T-helper 2 cell (primary cell): ENCODE results near the gene CNTNAP4.

Source experiments
- DNase-seq, 5 experiments: peaks; one replicate each; pipeline versions ENCODE4 v3.0.0 to v3.0.0-alpha.2; 2012 to 2022

CNTNAP4 gene

DNA sequence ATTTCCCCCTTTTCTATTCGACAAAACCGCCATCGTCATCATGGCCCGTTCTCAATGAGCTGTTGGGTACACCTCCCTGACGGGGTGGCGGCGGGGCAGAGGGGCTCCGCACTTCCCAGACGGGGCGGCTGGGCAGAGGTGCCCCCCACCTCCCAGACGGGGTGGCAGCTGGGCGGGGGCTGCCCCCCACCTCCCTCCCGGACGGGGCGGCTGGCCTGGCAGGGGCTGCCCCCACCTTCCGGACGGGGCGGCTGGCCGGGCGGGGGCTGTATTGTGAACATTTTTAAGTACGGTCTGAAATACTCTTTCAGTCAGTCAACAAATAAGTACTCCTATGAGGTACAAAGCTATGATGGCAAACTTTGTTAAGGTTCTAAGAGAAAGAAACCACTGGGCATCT, 222.8 kb downstream of the CNTNAP4 start:
- no peak for DNase-seq

DNA sequence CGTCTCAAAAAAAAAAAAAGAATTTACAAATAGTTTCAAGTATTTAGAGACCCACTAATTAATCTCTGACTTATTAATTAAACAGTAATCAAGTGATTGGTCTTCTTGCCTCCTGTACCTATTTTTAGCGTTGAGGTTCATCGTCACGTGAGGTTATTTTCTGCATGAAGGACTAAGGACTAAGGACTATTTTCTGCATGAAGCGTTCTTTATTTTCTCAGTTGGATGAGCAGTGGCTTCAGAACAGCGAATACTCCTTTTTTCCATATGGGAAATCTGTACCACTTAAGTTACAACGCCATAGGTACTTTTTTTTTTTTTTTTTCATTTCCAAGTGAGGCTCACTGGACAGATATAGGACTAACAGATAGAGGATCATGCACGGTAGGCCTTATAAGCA, 224.9 kb downstream of the CNTNAP4 start:
- DNase-seq = no peak

DNA sequence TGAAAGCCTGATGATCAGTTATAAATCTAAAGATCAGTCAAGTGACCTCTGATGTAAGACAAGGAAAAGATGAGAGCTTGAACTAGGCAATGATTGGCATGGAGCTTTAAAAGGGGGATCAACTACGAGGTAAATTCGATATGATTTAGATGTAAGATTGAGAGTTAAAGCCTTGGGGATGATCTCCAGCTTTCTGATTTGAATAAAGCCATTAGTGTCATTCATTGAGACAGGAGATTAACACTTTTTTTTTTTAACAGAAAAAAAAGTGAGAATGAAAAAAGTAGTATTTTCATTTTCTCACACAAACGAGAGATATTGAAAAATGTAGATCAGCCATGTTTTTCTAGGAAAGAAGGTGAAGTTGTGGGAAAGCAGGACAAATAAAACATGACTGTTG, 225.4 kb downstream of the CNTNAP4 start:
- no peak for DNase-seq

DNA sequence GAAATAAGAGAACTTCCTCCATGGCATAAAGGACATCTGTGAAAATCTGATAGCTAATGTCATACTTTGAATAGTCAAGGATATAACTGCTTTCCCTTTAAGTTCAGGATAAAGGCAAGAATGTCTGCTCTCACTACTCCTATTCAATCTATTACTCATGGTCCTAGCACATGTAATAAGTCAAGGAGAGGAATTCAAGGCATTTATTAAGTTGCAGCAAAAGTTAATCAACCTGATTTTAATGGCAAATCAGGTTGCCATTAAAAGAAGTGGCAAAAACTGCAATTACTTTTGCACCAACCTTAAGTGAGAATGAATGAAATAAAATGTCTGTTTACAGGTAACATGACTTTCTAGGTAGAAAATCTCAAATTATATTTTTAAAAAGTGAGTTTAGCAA, 225.9 kb downstream of the CNTNAP4 start:
- DNase-seq = no peak

DNA sequence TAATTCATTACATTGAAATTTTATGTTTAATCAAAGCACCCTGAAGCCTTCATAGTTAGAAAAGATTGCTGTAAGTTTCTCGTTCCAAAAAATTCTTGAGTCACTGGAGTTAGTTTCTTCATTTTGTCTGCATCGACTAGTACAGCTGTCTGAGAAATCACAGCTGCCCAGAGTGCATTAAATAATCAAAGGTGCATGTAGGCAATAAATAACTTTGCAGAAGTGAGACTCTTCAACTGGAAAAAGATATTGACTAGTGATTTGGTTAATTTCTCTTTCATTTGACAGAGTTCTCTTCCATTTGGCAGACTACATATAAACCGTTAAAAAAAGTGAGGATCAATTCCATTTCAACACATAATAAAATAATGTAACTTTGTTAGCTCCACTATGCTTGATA, 234.0 kb downstream of the CNTNAP4 start:
- DNase-seq = no peak

DNA sequence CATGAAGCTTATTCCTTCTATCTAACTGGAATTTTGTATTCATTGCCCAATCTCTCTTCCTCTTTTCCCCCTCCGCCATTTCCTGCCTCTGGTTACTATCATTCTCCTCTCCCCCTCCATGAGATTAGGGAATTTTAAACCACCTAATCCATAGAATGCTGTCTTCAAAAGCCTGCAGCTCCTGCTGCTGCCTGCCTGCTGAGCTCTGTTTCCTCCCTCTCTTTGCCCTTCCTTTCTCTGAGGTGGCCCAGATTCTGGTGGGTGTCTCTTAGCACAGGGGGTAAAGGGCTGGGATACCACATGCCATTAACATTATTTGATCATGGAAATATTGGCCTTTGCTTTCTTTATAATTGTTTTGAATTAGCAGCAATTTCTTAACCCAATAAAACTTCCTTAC, 241.6 kb downstream of the CNTNAP4 start:
- DNase-seq = no peak

DNA sequence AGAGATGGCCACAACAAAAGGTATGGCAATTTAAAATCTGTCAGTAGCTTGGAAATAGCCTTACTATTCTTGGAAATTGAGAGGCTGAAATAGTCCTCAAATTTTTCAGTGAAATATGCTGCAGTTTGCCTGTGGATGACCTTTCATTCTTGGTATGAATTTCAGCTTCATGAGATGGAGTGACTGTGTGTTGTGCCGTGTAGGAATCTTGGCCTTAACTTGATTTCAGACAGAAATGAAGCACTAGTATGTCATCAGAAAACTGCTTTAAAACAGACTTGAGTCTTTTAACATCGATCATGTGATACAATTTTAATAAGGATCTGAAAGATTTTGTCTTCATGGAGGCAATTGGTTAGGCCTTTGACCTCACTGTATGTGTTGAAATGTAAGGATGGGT, 247.2 kb downstream of the CNTNAP4 start:
- DNase-seq = no peak

DNA sequence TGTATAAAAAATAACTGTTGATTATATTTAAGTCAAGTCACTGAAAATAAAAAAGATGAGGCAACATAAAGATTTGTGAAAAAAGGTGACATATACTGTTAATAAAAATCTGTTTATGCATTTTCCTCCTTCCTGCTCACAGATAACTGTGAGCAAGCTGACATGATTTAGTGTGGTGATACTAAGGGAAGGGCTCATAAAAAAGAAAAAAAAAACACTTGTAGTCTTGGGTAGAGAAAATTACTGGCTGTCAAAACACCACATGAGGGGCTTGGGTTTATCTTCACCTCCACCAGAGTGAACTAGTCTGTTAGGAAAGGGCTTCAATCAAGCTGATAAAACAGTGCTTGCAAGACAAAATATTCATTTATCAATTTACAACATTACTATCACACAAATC, 247.6 kb downstream of the CNTNAP4 start:
- DNase-seq = no peak

DNA sequence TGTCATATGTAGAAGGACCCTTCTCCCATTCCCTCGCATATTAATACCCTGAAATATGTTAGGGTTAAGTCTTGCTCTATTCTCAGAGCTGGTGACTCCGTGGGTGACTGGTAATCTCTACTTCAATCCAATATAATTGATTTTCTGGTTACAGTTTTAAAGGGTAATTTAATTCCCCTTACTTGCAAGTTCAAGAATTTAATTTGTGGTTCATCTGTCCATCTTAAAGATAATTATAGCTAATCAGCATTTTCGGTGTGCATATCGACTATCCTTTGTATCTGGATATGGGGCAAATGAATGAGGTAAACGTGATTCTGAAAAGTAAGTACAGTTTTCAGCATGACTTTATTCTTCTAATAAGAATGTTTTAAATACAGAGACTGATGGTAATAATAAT, 250.0 kb downstream of the CNTNAP4 start:
- no peak for DNase-seq

DNA sequence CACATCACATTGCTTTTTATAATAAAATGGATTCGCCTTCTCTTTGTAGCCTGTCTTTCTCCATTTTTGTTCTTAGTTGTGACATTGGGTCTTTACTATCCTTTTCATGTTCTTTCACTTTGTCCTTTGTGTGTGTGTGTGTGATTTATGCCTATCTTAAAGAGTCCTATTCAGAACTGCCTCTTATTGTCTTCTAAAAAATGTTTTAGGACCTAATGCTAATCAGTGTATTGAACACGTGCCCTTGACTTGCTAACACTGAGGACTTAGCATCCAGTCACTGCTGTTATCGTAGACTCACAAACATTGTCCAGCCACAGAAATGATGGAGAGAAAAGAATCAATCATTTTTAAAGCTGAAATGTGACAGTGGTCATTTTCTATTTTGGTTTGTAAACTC, 251.9 kb downstream of the CNTNAP4 start:
- no peak for DNase-seq

DNA sequence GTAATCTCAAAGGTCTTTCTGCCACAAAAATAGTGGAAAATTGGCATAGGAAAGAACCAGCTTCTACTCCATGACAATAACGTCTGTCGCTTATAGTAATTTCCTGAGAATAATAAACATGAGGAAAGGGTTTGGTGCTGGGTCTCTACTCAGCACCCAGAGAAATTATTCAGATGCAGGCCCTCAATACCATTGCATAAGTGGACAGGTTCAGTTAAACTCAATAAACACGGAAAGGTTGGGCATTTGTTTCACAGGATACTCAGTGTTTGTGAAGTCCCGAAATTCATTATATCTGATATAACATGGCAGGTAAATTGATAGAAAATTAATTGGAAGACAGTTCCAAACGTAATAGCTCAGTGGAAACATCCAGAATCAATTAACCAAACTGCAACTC, 254.0 kb downstream of the CNTNAP4 start:
- DNase-seq = no peak

DNA sequence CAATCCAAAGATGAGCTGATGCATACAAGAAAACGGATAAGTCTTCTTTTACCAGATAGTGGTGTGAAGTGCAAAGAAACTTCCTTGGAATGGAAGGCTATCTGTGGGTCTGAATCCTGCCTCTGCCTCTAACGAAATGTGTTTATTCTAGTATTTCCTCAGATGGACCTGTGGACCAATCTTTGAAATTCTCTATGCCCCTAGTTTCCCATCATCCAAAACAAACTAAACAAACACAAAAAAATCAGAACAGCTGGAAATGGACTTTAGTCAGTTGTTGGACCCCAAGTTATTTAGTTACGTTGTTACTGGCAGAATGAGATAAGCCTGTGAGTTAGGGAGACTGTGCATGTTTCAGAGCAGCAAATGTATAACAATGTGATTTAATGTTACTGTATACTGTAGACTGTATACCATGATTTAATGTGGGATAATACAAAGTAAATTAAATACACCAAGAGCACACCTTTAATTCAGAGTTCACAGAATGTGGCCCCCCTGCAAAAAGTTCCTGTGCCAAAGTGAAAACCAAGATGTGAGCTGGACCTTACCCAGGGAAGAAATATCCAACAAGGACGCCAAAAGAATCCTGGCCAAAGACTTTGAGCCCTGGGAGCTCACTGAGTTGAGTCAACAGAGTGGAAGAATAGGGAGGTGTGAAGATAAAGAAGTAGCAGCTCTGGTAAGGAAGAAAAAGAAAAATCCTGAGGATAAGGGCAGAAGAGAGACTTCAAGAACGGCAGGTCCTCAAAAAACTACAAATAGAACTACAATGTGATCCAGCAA, 255.2 kb downstream of the CNTNAP4 start:
- DNase-seq = no peak

DNA sequence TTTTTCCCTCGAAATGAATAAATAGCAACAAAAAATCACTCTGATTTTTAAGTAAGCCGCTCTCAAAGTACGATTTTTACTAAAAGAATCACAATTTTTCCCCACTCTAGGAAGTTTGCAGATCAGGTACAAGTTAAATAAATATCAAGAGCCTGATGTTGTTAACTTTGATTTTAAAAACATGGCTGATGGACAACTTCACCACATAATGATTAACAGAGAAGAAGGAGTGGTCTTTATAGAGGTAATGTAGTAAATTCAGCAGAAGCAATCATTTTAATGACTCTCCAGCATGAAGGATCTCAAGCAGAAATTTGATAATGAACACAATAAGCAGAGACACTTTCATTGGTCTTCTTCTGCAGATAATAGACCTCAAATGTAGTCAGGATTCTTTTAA, 262.4 kb downstream of the CNTNAP4 start:
- DNase-seq = no peak

DNA sequence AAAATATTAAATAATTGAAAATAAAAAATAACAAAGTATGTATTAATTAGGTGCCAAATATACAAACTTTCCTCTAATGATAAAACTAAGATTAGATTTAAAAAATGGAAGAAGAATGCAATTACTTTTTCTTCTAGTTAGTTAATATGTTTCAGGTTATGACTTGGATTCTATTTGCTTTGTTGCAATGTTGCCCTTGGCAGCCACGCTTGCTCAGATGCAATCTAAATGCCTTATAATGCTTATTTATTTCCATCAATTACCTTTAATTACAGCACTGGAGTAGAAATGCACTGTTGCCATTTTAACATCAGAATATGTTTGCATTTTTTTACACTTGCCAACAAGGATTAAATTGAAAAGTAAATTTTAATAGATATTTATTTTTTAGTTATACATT, 263.9 kb downstream of the CNTNAP4 start:
- no peak for DNase-seq

DNA sequence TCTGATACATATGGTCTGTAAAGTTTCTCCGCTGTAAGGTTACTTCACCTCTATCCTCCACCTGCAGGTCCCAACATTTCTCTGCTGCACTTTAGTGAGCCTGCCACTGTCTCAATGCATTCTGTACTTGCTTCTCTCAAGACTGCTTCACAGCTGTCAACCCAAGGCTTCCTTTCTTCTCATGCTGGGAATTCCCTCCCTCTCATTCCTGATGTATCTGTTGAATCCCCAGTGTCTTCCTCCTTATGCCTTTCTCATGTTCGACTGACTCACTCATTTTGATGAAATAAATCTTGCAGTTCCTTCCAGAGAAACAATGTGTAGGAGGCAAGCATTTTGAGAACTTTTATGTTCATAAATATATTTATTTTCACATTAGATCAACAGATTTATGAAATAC, 288.3 kb downstream of the CNTNAP4 start:
- DNase-seq = no peak

DNA sequence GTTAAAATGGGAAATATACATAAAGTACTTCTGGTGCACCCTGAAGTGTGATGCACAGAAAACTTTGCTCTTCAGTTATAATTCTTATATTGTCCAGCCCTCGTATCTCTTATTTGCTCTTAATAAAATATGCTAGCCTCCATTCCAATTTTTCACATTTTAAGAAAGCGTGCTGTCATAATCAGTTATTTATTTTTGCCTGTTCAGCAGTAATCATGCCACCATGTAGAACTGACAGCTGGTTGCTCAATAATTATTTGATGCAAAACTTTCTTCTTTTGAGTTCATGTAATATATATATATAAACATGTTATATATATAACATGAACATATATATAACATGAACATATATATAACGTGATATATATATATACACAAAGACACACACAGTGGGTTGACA, 294.6 kb downstream of the CNTNAP4 start:
- no peak for DNase-seq

DNA sequence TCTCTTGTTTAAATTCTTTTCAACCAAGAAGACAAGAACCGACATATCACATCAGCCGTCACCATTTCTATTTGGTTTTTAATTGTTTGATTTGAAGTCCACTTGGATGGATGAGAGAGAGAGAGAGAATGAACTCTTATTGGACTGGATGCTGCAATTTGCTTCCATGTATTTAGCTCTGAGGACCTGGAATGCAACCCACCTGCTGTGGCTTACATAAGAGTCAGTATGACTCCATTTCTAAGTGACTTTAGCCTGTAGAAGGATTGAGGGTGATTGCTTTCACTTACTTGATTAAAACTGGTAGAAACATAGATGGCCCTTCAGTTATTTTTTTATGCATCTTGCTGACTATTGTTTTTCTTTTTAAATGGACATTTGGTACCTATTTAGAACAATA, 296.1 kb downstream of the CNTNAP4 start:
- DNase-seq = no peak

DNA sequence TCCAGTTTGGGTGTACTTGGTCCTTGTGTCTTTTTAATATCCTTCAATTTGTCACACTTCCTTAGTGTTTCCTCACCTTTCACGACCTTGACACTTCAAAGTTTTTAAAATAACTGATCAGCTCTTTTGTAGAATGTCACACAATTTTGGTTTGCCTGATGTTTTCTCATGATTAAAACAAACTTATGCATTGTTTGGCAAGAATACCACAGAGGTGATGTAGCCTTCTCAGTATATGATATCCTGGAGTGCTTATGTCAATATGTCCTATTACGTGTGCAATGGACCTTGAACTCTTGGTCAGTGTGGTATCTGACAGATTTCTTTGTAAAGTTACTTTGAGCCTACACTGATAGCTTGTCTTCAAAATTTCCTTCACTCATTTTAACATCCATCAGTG, 297.4 kb downstream of the CNTNAP4 start:
- DNase-seq = no peak

DNA sequence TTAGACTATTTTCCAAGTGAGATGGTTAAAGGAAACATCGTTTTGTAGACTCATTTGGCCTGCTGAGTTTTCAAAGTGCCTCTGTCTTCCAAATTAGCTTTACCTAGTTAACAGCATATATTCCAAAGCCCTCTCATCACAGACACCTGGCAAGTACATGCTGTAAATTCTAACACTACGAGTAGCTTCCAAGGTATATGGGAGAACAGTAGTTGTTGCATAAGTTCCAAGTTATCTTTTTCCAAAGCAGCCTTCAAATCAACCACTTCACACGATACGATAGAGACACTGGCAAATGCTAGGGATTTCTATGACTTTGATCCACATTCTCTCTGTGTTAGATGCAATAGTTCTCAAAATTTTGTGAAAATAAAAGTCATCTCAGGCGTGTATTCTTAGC, 299.3 kb downstream of the CNTNAP4 start:
- DNase-seq = no peak

DNA sequence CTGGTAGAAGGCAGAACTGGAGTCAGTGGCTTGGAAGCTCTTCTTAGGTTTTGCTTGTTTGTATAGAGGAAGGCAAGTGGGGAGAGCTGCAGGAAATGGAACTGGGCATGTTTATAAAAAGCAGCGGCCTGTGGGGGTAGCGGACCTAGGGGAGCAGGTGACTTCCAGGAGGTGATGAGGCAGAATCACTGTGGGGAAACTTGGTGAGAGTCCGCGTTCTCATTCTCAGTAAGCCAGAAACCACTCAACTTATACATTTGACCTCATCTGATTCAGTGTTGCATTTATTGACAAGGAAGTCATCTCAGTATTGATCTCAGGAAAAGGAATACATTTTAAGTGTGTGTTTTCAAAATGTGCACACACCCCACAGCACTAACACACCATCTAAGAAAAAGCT, 299.8 kb downstream of the CNTNAP4 start:
- DNase-seq = no peak

DNA sequence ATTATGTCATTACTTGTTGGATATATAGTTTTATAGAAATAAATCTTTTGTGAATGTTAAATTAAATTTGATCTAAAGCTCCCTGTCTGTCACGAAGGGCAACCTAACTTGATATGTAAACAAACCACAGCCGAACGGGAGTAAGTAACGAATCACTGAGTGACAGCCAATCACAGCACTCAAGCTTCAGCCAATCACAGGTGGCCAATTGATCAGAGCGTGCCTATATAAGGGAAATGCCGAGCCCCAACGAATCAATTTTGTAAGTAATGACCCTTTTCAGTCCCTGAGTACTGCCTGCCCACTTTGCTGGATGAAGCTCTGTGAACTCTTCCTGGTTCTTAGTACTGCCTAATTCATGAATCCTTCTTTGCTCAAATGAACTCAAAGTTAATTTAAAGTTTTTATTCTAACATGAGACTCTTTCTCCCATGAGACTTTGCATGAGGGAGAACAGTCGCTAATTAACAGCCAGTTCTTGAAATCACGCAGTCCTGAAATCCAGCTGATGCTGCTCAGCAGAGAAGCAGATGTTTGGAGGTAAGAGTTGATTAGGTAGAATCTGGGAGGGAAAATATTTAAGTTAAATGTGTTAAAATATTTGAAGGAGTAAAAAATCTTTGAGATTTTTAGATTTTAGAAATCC, 302.2 kb downstream of the CNTNAP4 start:
- DNase-seq = no peak

DNA sequence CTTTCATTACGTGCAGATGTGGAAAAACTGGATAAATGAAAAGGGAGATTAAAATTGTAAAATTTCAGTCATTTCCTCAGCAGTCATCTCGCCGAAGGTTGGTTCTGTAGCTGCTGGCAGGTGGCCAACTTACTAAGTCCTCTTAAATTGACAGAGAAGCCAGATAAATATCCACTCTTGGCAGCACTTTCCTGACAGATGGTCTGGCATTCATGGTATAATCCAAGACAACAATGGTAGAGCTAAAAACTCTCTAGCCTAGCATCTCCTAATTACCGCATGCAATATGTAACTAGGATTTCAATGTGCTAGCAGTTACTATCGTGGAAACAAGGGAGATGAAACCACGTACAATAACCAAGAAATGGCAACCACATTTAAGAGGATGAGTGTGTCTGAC, 306.3 kb downstream of the CNTNAP4 start:
- DNase-seq = no peak

DNA sequence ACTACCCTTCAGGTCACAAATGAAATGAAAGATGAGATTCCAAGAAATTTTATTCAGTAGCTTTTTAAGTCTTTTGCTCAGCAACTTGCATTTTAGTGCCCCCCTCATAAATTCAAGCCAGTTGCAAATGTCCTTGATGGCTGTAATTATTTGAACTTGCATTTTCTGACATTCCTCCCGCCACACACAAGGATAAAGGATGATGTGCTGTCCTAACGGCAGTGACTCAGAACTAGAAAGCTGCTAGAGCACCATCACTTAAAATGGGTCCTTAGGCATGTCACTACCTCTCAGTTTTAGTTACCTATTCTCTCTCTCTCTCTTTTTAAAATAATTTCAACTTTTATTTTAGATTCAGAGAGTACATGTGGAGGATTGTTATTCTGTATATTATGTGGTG, 306.7 kb downstream of the CNTNAP4 start:
- DNase-seq = no peak

DNA sequence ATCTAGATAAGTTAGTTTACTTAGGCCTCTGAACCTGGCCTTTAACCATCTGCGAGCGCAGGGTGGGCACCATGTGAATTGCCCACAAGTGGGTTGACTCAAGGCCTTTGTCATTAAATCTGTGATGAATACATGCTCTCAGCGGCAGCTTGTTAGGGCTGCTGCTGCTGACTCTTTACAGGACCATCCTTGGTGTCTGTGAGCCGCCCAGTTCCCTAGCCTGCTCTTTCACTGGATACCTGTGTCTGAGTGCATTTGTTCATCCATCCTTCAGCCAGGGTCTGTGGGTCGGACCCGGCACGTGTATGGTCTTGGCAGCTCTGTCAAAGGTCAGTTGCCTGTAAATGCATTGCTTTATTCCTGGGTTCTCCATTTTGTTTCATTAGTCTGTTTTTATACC, 321.3 kb downstream of the CNTNAP4 start:
- DNase-seq = no peak

DNA sequence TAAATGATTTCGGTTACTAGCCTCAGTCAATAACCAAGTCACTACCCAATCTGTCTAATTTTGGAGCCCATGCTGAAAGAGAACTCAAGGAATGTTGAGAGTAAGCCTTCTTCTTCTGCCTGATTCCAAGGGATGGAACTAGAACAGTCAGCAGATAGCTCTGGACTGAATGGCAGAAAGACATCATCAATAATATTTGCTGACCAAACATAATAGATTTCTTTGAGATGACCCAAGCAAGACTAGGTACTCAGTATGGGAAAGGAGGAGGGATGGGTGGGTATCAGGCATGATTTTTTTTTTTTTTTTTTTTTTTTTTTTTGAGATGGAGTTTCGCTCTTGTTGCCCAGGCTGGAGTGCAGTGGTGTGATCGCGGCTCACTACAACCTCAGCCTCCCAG, 330.1 kb downstream of the CNTNAP4 start:
- DNase-seq = no peak
